Heart right ventricle (tissue), 16 donors: ENCODE measurements around the gene SHISA7. TPM values are rescaled to one million over a fixed set of nuclear protein-coding genes. Genes with fewer than 3 reads are reported as not detected.
A peak's percentile ranks its signal among the peaks of the same experiment; 100 is the strongest.

Source experiments
- ATAC-seq, 8 donors: fragments of 200-7000 bp; cut with Tn5 transposase; one replicate each; pipeline ENCODE4 v1.9.1; 2020; ENCODE audit warnings: mild to moderate bottlenecking in 8 of 8, moderate library complexity in 8 of 8, moderate number of reproducible peaks in 1 of 8
- DNase-seq, 2 donors: peaks; one replicate each; pipeline ENCODE4 v3.0.0-alpha.2; 2020
- H3K27ac ChIP-seq, 10 donors: fragments of 200-600 bp; sonication (generic) in 2 of 10; one replicate each; pipeline versions ENCODE4 v1.5.0 to v1.8.0; 2020 to 2022; ENCODE audit warnings: mild to moderate bottlenecking in 3 of 10
- H3K27me3 ChIP-seq, 7 donors: fragments of 200-600 bp; one replicate each; pipeline ENCODE4 v1.8.0; 2021 to 2022; ENCODE audit warnings: mild to moderate bottlenecking in 2 of 7
- H3K36me3 ChIP-seq, 9 donors: fragments of 200-600 bp; sonication (generic) in 1 of 9; one replicate each; pipeline versions ENCODE4 v1.5.0 to v1.8.0; 2020 to 2022; ENCODE audit warnings: mild to moderate bottlenecking in 2 of 9
- H3K4me1 ChIP-seq, 9 donors: fragments of 200-600 bp; sonication (generic) in 1 of 9; one replicate each; pipeline versions ENCODE4 v1.5.0 to v1.8.0; 2020 to 2022; ENCODE audit warnings: mild to moderate bottlenecking in 4 of 9
- H3K4me3 ChIP-seq, 10 donors: fragments of 200-600 bp; sonication (generic) in 2 of 10; one replicate each; pipeline versions ENCODE4 v1.5.0 to v1.8.0; 2020 to 2022; ENCODE audit warnings: mild to moderate bottlenecking in 7 of 10, moderate library complexity in 2 of 10
- H3K9me3 ChIP-seq, 11 donors: fragments of 200-600 bp in 10 of 11; sonication (generic) in 2 of 11; one replicate each; pipeline versions ENCODE4 v1.5.0 to v1.8.0; 2013 to 2022; ENCODE audit warnings: mild to moderate bottlenecking in 2 of 11, control low read depth in 1 of 11, moderate library complexity in 1 of 11
- CTCF ChIP-seq, 9 donors: fragments of 200-600 bp; sonication (generic) in 2 of 9; IDR thresholded peaks; one replicate each; pipeline versions ENCODE4 v1.5.0 to v1.8.0; 2021 to 2022; ENCODE audit warnings: antibody characterized with exemption in 9 of 9, mild to moderate bottlenecking in 5 of 9, moderate library complexity in 1 of 9
- WGBS, 2 donors: extraction: QIAGEN DNeasy Blood & Tissue Kit; methylation state at CpG; one replicate each; pipeline ENCODE4 v1.1.7; 2013; ENCODE audit warnings: inconsistent platforms in 1 of 2; 5-methylcytosine and 5-hydroxymethylcytosine counted together
- intact Hi-C, 10 donors: fragments of 100-400 bp; cut with DNase I; formaldehyde crosslinking; loops; one replicate each; pipeline versions ENCODE4 v1.11.1 to v1.14.2; 2022
- polyA plus RNA-seq, 2 donors: library from polyadenylated mRNA; stranded (reverse); fragments of 200-250 nt; gene quantifications; one replicate each; pipeline ENCODE4 v1.2.3, GENCODE V29; 2013
- total RNA-seq, 10 donors: library from RNA; stranded (reverse); fragmentation: NEBNext Ultra II Directional in 3 of 10; extraction: Animal tissue kit (Norgen Biotek cat#: 25700) in 3 of 10; gene quantifications; one replicate each; pipeline versions ENCODE4 v1.2.1 to v1.2.4, GENCODE V29; 2021 to 2023
- donor health status: Arrhythmogenic right ventricular cardiomyopathy.
- donor health status: ischemic (EF 13 %, LVEDD 7.1; RV severe dilation, severe dysfunction).
- donor health status: healthy with polysubstance abuse.
- donor health status: DM: no; HTN: yes; CAD: no.
- donor health status: DM: no; HTN: no; CAD: no.
- donor health status: ischemic (EF 25% LVEDD 6.9; RV normal size, moderate dysfunction).
- donor health status: ischemic (EF 25% LVEDD 5.7; RV mildly dilated, moderate dysfunction).
- donor health status: healthy.
- donor health status: DM: yes; HTN: yes; CAD: no.
- donor health status: Ischemic cardiomyopathy.
- donor health status: ischemic (EF 35%, LVEDD 5.7; RV mildly dilated, moderate dysfunction).
- donor health status: nonischemic (EF 11% LVEDD 7.7; RV severe dilation, severe dysfunction).
- donor health status: DM: yes; HTN: yes; CAD: no.
- donor health status: PGD.
- donor health status: ischemic (EF 29% LVEDD 5.4; RV normal size, mild dysfunction).
- donor health status: nonischemic (EF 23%, LVEDD 6.1; RV moderate dilation, normal function).

SHISA7 gene
- total and polyA plus RNA-seq, 12 donors: under 0.01 TPM; not detected in 11

GRCh38 chr19:55384920-55385723 is 58.0 kb downstream of the SHISA7 start:
- intact Hi-C loops: loop anchor here in 9 of 10 donors (1.0 to 10.0 kb wide), 8 partner anchors 23 to 103 kb away; partner anchors contain the start of genes KMT5C (in 3 of the 9), BRSK1 (in 1 of the 9), C19orf85 (in 1 of the 9) and HSPBP1 (in 1 of the 9)
- Histone ChIP-seq H3K36me3 (peaks cover 0 to 37% (median 32%) of the 10 kb centered on the region in 9 donors), H3K4me1 (peaks cover 27 to 55% (median 44%) of the 10 kb centered on the region in 9 donors), H3K27me3 (no peaks in the 10 kb centered on the region), H3K4me3 (peak overlapping the region; percentile 18 to 99 (median 80)), H3K9me3 (no peaks in the 10 kb centered on the region), H3K27ac (peak overlapping the region; percentile 77 to 97 (median 91))
- ATAC-seq: peak; percentile 86 to 95 (median 90)
- peak; percentile 96 to 97 for DNase-seq
- 6% methylated on average over 34 of the region's 34 CpGs for WGBS, 2 donors
- peak in 1 of 9 donors; percentile 2 for TF ChIP-seq CTCF (IDR thresholded peaks at IDR 0.05)

- Histone ChIP-seq H3K27ac (peak within 1 kb of the TSS; percentile 77 to 97 (median 91)), H3K9me3 (no peaks in the 10 kb centered on the region), H3K27me3 (no peaks in the 10 kb centered on the region), H3K4me1 (peaks cover 27 to 49% (median 44%) of the 10 kb centered on the region in 9 donors), H3K4me3 (peak within 1 kb of the TSS; percentile 18 to 99 (median 80)), H3K36me3 (peaks cover 0 to 29% (median 25%) of the 10 kb centered on the region in 9 donors)
- TF ChIP-seq CTCF (IDR thresholded peaks at IDR 0.05): peak in 1 of 9 donors; percentile 5
- intact Hi-C loops: loop anchor here in 8 of 10 donors (2.0 to 10.0 kb wide), 3 partner anchors 46 to 82 kb away; partner anchors contain the start of gene KMT5C (in 1 of the 8)
- ATAC-seq: peak in 1 of 8 donors; percentile 5
- WGBS, 2 donors: 21 to 22% methylated on average over 67 to 72 of the region's 72 CpGs
- peak in 1 of 2 donors; percentile 44 for DNase-seq
Observed at GRCh38 chr19:55384131-55384919, 58.8 kb downstream of the SHISA7 start, which contains the start of gene TMEM238. Gene TMEM238 (minus strand): TSS chr19:55384292. CDS start chr19:55384259, 33 bp downstream.

- peak overlapping the region; percentile 77 to 97 (median 91) for H3K27ac ChIP-seq
- H3K4me1 ChIP-seq: peaks cover 26 to 41% (median 39%) of the 10 kb centered on the region in 9 donors
- DNase-seq (peak; percentile 39 to 59), ATAC-seq (peak in 2 of 8 donors; percentile 4 to 6)
- peak overlapping the region in 9 of 10 donors; percentile 74 to 99 (median 81) for H3K4me3 ChIP-seq
- WGBS, 2 donors: 4 to 6% methylated on average over 70 to 88 of the region's 88 CpGs
- H3K36me3 ChIP-seq: peaks cover 0 to 21% (median 17%) of the 10 kb centered on the region in 9 donors
- H3K27me3 ChIP-seq: peaks cover 0 to under 1% (median 0%) of the 10 kb centered on the region in 7 donors
- peak in 6 of 9 donors; percentile 7 to 58 (median 34) for TF ChIP-seq CTCF (IDR thresholded peaks at IDR 0.05)
- intact Hi-C loops: loop anchor here in 9 of 10 donors (2.0 to 10.0 kb wide), 5 partner anchors 43 to 81 kb away; partner anchors contain the start of gene KMT5C (in 1 of the 9)
- no peaks in the 10 kb centered on the region for H3K9me3 ChIP-seq
Observed at GRCh38 chr19:55383279-55384130, 59.6 kb downstream of the SHISA7 start.
